Activated naive CD4-positive, alpha-beta T cell treated with anti-CD3 and anti-CD28 coated beads, Interleukin-2, amount 10 ng/mL, durations not matched to agents 5 hours and 36 hours (primary cell): ENCODE measurements around the gene TMEM171. TPM values are rescaled to one million over a fixed set of nuclear protein-coding genes. Genes with fewer than 3 reads are reported as not detected.

Source experiments
- total RNA-seq, 2 experiments: library from RNA; stranded (reverse); gene quantifications; one replicate each; pipeline ENCODE4 v1.2.3, GENCODE V29; 2021

The TMEM171 gene
- total RNA-seq, result not detected

GRCh38 chr5:73120222-73121118 lies at the start of gene TMEM171:
TSS of gene TMEM171 (plus strand) at chr5:73120575. CDS start at chr5:73123374, 2,799 bp downstream.

GRCh38 chr5:73172951-73173350 lies 52.6 kb downstream of the TMEM171 start, which contains the start of gene TMEM174:
TSS of gene TMEM174 (plus strand) at chr5:73173193. CDS start at chr5:73173244, 51 bp downstream.

Other genes starting within 250 kb of the TMEM171 start
- gene FCHO2, start 164.5 kb upstream of the TMEM171 start, total RNA-seq, result 1 to 10 TPM in 1 of 2 experiments, under 1 TPM in 1; 0.84 to 1.4 TPM
- not detected for gene TMEM174, start 52.6 kb downstream of the TMEM171 start, total RNA-seq